ENCODE measurements around the gene PUS10. TPM values are rescaled to one million over a fixed set of nuclear protein-coding genes. Genes with fewer than 3 reads are reported as not detected.

PUS10 gene
- total RNA-seq, 1 experiment from 2014 or later, result 5.6 TPM

GRCh38 chr2:61015976-61016375 lies 2.1 kb downstream of the PUS10 start:
- H3K4me3 ChIP-seq (replicated peaks in 1 of 2; ENCODE audit: low read depth in 1 of 2, low read length in 2 of 2), result peak overlapping the region; percentile 75 to 81
- ChIA-PET POLR2A (no interaction called here), RAD21 (ENCODE audit: low non-redundant PET in 1 of 2, low total read pairs in 2 of 2, uncharacterized antibody in 2 of 2, unreplicated experiment in 2 of 2) (no interaction called here), CTCF (interaction anchor here (2.5 kb wide), 1 partner anchor 17 kb away, joined by 7 read pairs; no protein-coding TSS in a partner anchor)
- no peaks in the 10 kb centered on the region for H3K9me2 ChIP-seq (ENCODE audit: insufficient read depth)
- H3K9ac ChIP-seq (ENCODE audit: low read length), result peak overlapping the region; percentile 73
- peaks cover 39% of the 10 kb centered on the region for H3K79me2 ChIP-seq (ENCODE audit: insufficient read depth, low read length)
- H4K20me1 ChIP-seq (ENCODE audit: insufficient read depth), result no peaks in the 10 kb centered on the region
- ATAC-seq (no peak), DNase-seq (ENCODE audit: low read depth, low spot score) (no peak)
- intact Hi-C loops (cut with micrococcal nuclease), result loop anchor here (5.0 kb wide), 2 partner anchors 134 to 161 kb away; partner anchors contain the start of gene REL
- no peaks in the 10 kb centered on the region for H3K9me3 ChIP-seq (ENCODE audit: control insufficient read depth in 1 of 2, insufficient read depth in 1 of 2, low read depth in 1 of 2, low read length in 2 of 2)
- no peaks in the 10 kb centered on the region for H3K27me3 ChIP-seq (ENCODE audit: insufficient read depth, low read length)
- peak overlapping the region; percentile 75 for H3K4me2 ChIP-seq (ENCODE audit: low read length)
- H3K4me1 ChIP-seq (ENCODE audit: control insufficient read depth in 1 of 2, insufficient read depth in 2 of 2, low read length in 2 of 2), result peaks cover 30 to 44% of the 10 kb centered on the region in 2 experiments
- H3K27ac ChIP-seq (ENCODE audit: low read depth, low read length), result peak overlapping the region; percentile 80; the same call in 1 of the 2 replicates
- TF ChIP-seq JUND (IDR thresholded peaks at IDR 0.05) (no peak), CEBPB (IDR thresholded peaks at IDR 0.05; ENCODE audit: low read depth) (0 out of 2 replicates have a peak, but pooled peaks have one; percentile 12)
- H2AFZ ChIP-seq (ENCODE audit: low read depth, low read length, poor library complexity, severe bottlenecking), result no peak overlapping the region
- no TSS peak for BruUV-seq (replicated peaks)
- no peaks in the 10 kb centered on the region for H3K36me3 ChIP-seq (ENCODE audit: control insufficient read depth in 1 of 2, insufficient read depth in 2 of 2, low read length in 2 of 2)

GRCh38 chr2:61014763-61015162 lies 3.3 kb downstream of the PUS10 start:
- ATAC-seq (no peak), DNase-seq (ENCODE audit: low read depth, low spot score) (no peak)
- POLR2A ChIA-PET, result no interaction called here
- no peaks in the 10 kb centered on the region for H3K27me3 ChIP-seq (ENCODE audit: insufficient read depth, low read length)
- TF ChIP-seq ATF3 (IDR thresholded peaks at IDR 0.05), result no peak
- TF ChIP-seq, protein P1, sequence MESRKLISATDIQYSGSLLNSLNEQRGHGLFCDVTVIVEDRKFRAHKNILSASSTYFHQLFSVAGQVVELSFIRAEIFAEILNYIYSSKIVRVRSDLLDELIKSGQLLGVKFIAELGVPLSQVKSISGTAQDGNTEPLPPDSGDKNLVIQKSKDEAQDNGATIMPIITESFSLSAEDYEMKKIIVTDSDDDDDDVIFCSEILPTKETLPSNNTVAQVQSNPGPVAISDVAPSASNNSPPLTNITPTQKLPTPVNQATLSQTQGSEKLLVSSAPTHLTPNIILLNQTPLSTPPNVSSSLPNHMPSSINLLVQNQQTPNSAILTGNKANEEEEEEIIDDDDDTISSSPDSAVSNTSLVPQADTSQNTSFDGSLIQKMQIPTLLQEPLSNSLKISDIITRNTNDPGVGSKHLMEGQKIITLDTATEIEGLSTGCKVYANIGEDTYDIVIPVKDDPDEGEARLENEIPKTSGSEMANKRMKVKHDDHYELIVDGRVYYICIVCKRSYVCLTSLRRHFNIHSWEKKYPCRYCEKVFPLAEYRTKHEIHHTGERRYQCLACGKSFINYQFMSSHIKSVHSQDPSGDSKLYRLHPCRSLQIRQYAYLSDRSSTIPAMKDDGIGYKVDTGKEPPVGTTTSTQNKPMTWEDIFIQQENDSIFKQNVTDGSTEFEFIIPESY (IDR thresholded peaks at IDR 0.05; ENCODE audit: extremely low read depth, insufficient replicate concordance, low read length), result no peak
- no peak for TF ChIP-seq ZNF274 (IDR thresholded peaks at IDR 0.05; ENCODE audit: low read depth, low read length)
- TF ChIP-seq ELF1 (IDR thresholded peaks at IDR 0.05; ENCODE audit: borderline replicate concordance, low read depth), result no peak
- TF ChIP-seq POLR2AphosphoS5 (IDR thresholded peaks at IDR 0.05; ENCODE audit: low read depth, low read length), result no peak
- TF ChIP-seq, protein P2, sequence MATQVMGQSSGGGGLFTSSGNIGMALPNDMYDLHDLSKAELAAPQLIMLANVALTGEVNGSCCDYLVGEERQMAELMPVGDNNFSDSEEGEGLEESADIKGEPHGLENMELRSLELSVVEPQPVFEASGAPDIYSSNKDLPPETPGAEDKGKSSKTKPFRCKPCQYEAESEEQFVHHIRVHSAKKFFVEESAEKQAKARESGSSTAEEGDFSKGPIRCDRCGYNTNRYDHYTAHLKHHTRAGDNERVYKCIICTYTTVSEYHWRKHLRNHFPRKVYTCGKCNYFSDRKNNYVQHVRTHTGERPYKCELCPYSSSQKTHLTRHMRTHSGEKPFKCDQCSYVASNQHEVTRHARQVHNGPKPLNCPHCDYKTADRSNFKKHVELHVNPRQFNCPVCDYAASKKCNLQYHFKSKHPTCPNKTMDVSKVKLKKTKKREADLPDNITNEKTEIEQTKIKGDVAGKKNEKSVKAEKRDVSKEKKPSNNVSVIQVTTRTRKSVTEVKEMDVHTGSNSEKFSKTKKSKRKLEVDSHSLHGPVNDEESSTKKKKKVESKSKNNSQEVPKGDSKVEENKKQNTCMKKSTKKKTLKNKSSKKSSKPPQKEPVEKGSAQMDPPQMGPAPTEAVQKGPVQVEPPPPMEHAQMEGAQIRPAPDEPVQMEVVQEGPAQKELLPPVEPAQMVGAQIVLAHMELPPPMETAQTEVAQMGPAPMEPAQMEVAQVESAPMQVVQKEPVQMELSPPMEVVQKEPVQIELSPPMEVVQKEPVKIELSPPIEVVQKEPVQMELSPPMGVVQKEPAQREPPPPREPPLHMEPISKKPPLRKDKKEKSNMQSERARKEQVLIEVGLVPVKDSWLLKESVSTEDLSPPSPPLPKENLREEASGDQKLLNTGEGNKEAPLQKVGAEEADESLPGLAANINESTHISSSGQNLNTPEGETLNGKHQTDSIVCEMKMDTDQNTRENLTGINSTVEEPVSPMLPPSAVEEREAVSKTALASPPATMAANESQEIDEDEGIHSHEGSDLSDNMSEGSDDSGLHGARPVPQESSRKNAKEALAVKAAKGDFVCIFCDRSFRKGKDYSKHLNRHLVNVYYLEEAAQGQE (IDR thresholded peaks at IDR 0.05; ENCODE audit: low read depth), result no peak
- no peak for TF ChIP-seq FOSL1 (IDR thresholded peaks at IDR 0.05; ENCODE audit: low read depth)
- no peak for TF ChIP-seq EZH2 (IDR thresholded peaks at IDR 0.05)
- TF ChIP-seq, protein P3, sequence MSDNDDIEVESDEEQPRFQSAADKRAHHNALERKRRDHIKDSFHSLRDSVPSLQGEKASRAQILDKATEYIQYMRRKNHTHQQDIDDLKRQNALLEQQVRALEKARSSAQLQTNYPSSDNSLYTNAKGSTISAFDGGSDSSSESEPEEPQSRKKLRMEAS (IDR thresholded peaks at IDR 0.05), result no peak
- TF ChIP-seq JUND (IDR thresholded peaks at IDR 0.05), result no peak
- TF ChIP-seq SRF (IDR thresholded peaks at IDR 0.05; ENCODE audit: low read depth), result no peak
- no peak for TF ChIP-seq POLR2A (IDR thresholded peaks at IDR 0.05; ENCODE audit: borderline replicate concordance, extremely low read depth, insufficient read depth, insufficient read length)
- H3K9me2 ChIP-seq (ENCODE audit: insufficient read depth), result no peaks in the 10 kb centered on the region
- H3K27ac ChIP-seq (ENCODE audit: low read depth, low read length), result no peak overlapping the region
- H3K9ac ChIP-seq (ENCODE audit: low read length), result no peak overlapping the region
- intact Hi-C loops (cut with micrococcal nuclease), result loop anchor here (5.0 kb wide), 2 partner anchors 132 to 163 kb away; partner anchors contain the start of gene REL
- H3K36me3 ChIP-seq (ENCODE audit: control insufficient read depth in 1 of 2, insufficient read depth in 2 of 2, low read length in 2 of 2), result no peaks in the 10 kb centered on the region
- H3K9me3 ChIP-seq (ENCODE audit: control insufficient read depth in 1 of 2, insufficient read depth in 1 of 2, low read depth in 1 of 2, low read length in 2 of 2), result no peaks in the 10 kb centered on the region
- peaks cover 30 to 44% of the 10 kb centered on the region in 2 experiments for H3K4me1 ChIP-seq (ENCODE audit: control insufficient read depth in 1 of 2, insufficient read depth in 2 of 2, low read length in 2 of 2)
- H4K20me1 ChIP-seq (ENCODE audit: insufficient read depth), result no peaks in the 10 kb centered on the region
- BruUV-seq (replicated peaks), result no TSS peak
- no peak overlapping the region for H3K4me3 ChIP-seq (replicated peaks in 1 of 2; ENCODE audit: low read depth in 1 of 2, low read length in 2 of 2)
- CTCF ChIA-PET, result no interaction called here
- no peak overlapping the region for H2AFZ ChIP-seq (ENCODE audit: low read depth, low read length, poor library complexity, severe bottlenecking)
- RAD21 ChIA-PET (ENCODE audit: low non-redundant PET in 1 of 2, low total read pairs in 2 of 2, uncharacterized antibody in 2 of 2, unreplicated experiment in 2 of 2), result no interaction called here
- H3K4me2 ChIP-seq (ENCODE audit: low read length), result no peak overlapping the region
- peaks cover 27% of the 10 kb centered on the region for H3K79me2 ChIP-seq (ENCODE audit: insufficient read depth, low read length)

Measured in HCT116 (cell line).